SU-DHL-6 (cell line): ENCODE results near the gene WDR38.

Experiments
- CTCF ChIP-seq: fragments of 200-600 bp; sonication (generic); IDR thresholded peaks from one replicate; pipeline ENCODE4 v1.5.1; 2017; ENCODE audit warnings: antibody characterized with exemption, mild to moderate bottlenecking, low read length, moderate library complexity; ENCODE audit not compliant: insufficient read depth, poor library complexity, severe bottlenecking
- EZH2phosphoT487 ChIP-seq: fragments of 200-600 bp; sonication (generic), shearing (Covaris generic); conservative IDR thresholded peaks from 2 replicates; pipeline ENCODE4 v1.6.1; 2018; ENCODE audit warnings: mild to moderate bottlenecking, antibody characterized with exemption, low read length, moderate library complexity, mixed read lengths

- no peak for TF ChIP-seq CTCF
- TF ChIP-seq EZH2phosphoT487 = no peak
These were observed 10.2 kb downstream of the WDR38 start for GRCh38 chr9:124863371-124863871.
